NCI-H748 (cell line): ENCODE measurements around the gene DARS2.
"Not testable (repeated sequence)": the region's sequence is repeated elsewhere in the genome, so short reads cannot be mapped to it uniquely, and the experiment has no call there.

Experiments used
- DNase-seq: peaks from one replicate; lab custom pipeline; 2025; ENCODE audit not compliant: unreplicated experiment; lab: John Stamatoyannopoulos, UW

The DARS2 gene, protein sequence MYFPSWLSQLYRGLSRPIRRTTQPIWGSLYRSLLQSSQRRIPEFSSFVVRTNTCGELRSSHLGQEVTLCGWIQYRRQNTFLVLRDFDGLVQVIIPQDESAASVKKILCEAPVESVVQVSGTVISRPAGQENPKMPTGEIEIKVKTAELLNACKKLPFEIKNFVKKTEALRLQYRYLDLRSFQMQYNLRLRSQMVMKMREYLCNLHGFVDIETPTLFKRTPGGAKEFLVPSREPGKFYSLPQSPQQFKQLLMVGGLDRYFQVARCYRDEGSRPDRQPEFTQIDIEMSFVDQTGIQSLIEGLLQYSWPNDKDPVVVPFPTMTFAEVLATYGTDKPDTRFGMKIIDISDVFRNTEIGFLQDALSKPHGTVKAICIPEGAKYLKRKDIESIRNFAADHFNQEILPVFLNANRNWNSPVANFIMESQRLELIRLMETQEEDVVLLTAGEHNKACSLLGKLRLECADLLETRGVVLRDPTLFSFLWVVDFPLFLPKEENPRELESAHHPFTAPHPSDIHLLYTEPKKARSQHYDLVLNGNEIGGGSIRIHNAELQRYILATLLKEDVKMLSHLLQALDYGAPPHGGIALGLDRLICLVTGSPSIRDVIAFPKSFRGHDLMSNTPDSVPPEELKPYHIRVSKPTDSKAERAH

DNA sequence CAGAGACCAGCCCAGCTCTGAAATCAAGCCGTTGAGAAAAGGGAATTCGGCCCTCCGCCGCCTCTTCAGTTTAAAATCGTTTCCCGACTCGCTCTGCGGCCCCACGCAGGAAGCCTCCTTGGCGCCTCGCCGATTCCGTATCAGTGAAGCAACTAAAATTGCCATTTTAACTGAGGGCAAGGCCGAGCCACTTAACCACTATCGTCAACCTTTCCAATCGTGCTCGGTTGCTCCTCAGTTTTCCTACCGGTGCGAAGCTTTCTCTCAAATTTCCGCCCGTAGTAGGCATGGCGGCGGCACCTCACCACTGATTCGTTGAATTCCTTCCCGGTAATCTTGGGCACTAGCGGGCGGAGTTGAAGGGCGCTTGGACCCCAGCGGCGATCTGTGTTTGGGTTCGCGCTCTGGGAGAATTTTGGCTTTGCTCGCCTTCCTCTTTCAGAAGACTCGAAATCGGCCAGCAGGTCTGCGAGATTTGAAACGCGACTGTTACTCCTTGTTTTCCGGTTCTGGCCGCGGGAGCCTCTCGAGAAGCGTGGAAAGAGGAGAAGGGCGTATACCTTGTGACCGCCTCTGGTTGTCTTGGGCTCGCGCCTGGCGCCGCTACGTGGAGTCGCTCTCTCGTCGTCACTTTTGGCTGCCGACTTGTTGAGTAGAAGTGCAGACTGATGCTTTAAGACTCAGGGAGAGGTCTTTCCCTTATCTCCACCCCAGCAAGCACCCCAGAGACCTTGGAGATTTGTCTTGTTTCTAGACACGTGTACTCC, at the start of gene DARS2, which contains the start of gene CENPL:
TSS of gene DARS2 (plus strand) at position 359 of the 767 bp plus-strand sequence. CDS start 557 bp downstream, outside the sequence.
TSS of gene CENPL (minus strand) at position 569 of the 767 bp plus-strand sequence. CDS start 13,584 bp downstream, outside the sequence.
- peak; percentile 97 for DNase-seq

- DNase-seq: no peak
These were observed 48.8 kb upstream of the DARS2 start for GRCh38 chr1:173775578-173776226.

DNA sequence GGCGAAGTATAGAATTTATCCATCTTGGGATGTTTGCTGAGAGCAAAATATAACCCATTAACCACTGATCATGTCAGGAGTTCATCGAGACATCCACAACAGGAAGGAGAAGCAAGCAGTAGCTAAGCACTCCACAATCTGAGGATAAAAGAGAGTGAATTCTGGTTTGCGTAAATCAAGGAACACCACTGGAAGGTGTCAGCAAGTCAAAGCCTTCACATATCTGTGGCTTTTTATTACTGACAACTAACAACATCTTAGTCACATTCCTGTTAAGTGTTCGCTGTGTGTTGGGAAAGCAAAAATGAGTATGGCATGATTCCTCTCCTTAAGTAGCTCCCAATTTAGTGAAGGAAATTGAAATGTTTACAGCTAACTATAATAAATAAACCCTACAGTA, 44.5 kb upstream of the DARS2 start:
- DNase-seq: no peak

GRCh38 chr1:173784997-173785396, 39.5 kb upstream of the DARS2 start:
- DNase-seq: no peak

DNA sequence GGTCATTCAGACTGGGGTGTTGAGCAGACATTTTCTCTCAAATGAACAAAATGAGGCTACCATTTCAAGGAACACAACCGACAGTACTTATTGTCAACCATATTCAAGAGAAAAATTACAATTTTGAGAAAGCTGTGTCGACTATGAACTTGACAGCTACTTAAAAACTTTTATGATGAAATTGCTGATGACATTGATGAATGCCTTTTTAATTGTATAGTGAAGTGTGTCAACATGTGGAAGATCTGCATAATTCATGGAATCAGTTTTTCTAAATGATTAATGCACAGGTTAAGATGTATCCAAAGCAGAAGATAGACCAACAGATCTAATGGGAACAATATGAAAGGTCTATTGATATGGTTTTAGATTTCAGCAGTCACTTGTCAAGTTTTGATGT, 34.6 kb upstream of the DARS2 start:
- no peak for DNase-seq

GRCh38 chr1:173798078-173798477, 26.4 kb upstream of the DARS2 start:
- no peak for DNase-seq

GRCh38 chr1:173799995-173800394, 24.5 kb upstream of the DARS2 start:
- not testable (repeated sequence) for DNase-seq

GRCh38 chr1:173802961-173803360, 21.5 kb upstream of the DARS2 start:
- no peak for DNase-seq

DNA sequence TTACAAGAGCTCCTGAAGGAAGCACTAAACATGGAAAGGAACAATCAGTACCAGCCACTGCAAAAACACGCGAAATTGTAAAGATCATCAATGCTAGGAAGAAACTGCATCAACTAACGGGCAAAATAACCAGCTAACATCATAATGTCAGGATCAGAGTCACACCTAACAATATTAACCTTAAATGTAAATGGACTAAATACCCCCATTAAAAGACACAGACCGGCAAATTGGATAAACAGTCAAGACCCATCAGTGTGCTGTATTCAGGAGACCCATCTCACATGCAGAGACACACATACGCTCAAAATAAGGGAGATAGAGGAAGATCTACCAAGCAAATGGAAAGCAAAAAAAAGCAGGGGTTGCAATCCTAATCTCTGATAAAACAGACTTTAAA, 10.8 kb upstream of the DARS2 start:
- DNase-seq: not testable (repeated sequence)

GRCh38 chr1:173818459-173818858, 6.0 kb upstream of the DARS2 start:
- DNase-seq: no peak

DNA sequence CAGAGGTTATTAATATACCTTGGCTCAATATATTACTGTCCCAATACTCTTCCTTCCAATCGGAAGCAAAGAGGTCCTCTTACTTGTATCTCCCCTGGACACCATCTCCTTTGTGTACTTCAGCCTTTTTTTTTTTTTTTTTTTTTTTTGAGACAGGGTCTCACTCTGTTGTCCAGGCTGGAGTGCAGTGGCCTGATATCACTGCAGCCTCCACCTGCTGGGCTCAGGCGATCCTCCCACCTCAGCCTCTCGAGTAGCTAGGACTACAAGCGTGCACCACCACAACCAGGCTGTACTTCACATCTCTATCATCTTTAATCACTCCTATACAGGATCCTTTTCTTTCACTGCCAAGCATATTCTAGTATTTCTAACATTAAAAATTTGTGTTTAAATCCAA, 2.8 kb upstream of the DARS2 start:
- no peak for DNase-seq

GRCh38 chr1:173823781-173824314, 625 bp upstream of the DARS2 start:
- DNase-seq: no peak

DNA sequence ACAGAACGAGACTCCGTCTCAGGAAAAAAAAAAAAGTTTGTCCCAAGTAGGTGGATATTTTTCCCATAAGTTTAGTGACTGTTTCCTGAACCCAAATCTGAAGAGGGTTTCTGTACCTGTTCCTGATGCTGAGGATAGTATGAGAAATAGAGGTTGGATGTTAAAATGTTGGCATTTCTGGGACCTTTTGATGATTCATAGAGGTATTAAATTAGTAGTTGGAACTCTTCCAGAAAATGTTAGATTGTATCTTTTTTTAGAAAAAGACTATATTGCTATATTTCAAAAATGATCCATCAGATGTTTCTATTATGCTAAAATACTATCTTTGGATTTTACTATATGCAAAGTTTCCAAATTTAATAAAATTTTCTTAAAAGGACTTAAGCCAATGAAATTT, 3.1 kb downstream of the DARS2 start:
- no peak for DNase-seq

DNA sequence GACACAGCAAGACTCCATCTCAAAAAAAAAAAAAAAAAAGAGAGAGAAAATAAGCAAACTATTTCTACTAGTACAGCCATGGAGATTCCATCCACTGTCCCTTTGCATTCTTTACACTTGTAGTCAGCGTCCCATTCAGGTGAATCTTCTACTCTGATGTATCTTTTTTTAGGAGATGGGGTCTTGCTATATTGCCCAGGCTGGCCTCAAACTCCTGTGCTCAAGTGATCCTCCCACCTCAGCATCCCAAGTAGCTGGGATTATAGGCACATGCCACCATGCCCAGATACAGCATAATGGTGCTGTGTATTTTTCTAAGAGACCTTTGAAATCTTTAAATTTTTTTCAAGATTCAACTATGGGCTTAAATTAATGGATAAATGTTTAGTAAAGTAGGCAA, 8.3 kb downstream of the DARS2 start:
- no peak for DNase-seq

- no peak for DNase-seq
These were observed 27.6 kb downstream of the DARS2 start for GRCh38 chr1:173852105-173852504.

DNA sequence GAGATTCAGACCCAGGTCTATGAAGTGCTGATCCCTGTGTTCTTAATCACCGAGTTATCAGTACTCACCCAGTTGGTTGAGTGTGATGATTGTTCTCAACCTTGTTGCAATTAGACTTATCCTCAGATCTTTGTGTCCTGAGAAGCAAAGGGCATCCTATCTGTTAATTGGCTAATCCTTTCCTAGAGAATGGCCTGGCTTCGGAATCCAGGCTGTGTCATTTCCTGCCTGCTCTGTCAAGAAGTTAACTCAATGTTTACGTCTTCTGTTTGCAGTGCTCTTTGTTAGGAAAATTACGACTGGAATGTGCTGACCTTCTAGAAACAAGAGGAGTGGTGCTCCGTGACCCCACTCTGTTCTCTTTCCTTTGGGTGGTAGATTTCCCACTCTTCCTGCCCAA, 28.6 kb downstream of the DARS2 start:
- no peak for DNase-seq

DNA sequence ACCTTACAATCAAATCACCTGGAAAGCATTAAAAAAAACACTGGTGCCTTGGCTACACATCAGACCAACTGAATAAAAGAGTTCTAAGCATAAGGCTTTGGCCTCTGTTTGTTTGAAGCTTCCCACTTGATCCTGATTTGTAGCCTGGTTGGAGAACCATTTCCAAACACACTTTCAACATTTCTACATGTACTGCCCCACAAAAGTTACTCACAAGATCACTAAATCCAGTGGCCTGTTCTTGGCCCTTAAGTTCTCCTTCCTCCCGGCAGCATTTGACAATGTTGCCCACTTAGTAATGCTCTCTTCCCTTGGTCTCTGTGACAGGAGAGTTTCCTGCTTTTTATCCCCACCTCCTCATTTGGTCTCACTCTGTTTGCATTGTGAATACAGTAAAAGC, 31.5 kb downstream of the DARS2 start:
- no peak for DNase-seq

DNA sequence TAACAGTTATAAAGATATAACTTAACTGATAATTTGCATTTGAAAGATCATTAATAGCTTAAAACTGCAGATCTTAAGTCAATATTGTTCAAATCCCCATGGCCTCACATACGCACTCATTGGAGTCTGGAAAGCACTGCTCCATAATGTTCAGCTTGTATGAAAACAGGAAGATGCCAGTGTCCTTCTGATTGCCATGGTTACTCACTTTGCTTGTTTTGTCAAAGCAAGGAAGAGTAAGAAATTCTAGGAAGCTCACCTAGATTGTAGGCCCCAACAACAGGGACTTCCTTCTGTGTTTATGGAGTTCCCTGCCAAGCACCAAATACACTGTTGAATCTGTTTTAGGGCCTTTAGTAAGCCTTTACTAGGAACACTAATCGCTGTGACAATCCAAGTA, 32.4 kb downstream of the DARS2 start:
- DNase-seq: no peak

- no peak for DNase-seq
These were observed 33.0 kb downstream of the DARS2 start for GRCh38 chr1:173857363-173857917.

DNA sequence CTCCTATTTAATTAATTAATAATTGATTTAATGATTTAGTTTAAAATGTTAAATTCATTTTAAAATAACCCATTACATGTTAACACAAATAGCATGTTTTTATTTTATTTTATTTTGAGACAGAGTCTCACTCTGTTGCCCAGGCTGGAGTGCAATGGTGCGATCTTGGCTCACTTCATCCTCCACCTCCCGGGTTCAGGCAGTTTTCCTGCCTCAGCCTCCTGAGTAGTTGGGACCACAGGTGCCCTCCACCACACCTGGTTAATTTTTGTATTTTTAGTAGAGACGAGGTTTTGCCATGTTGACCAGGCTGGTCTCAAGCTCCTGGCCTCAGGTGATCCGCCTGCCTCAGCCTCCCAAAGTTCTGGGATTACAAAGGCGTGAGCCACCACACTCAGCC, 35.1 kb downstream of the DARS2 start:
- DNase-seq: not testable (repeated sequence)

DNA sequence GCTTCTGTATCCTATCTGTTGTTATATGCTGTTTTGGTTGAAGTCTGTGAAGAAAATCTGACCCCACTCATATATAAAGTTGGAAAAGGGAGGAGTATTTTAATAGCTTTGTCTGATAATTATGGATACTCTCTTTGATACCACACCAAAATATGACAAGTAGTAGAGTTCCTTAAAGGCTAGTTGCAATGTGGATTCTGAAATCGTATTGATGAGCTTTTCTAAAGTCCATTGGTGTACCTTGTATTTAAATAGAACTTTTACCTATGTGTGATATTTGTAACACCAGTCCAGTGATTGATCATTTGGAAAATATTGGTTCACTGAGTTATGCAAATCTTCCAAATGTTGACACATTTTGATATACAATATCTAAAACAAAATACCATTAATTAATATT, 35.6 kb downstream of the DARS2 start:
- DNase-seq: no peak
